ENCODE results near the gene SSBP4. TPM values are rescaled to one million over a fixed set of nuclear protein-coding genes. Genes with fewer than 3 reads are reported as not detected.

The SSBP4 gene
- total RNA-seq, 1 experiment from 2014 or later, result 46.2 TPM

DNA sequence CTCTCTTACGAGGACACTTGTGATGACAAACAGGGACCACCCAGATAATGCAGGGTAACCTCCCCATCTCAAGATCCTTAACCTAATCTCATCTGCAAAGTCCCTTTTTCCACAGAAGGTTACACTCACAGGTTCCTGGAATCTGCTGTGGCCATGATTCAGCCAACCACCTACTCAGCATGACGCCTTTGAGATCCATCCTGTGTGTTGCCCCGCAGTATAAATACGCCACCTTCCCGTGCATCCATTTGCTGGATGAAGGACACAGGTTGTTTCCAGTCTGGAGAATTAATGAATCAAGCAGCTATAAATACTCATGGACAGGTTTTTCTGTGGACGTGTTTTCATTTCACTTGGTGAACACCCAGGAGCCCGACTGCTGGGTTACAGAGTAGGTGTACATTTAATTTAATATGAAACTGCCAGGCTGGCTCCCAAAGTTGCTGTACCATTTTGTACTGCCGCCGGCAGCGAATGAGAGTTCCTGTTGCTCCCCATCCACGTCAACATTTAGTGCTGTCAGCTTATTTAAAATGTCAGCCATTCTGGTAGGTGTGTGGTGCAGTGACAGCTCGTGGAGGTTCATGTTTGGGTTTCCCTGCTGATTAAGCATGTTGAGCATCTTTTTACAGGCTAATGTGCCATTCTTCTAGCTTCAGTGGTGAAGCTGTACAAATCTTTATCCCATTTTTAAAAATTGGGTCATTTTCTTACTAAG, 62.5 kb downstream of the SSBP4 start:
- no peak overlapping the region for H3K27ac Mint-ChIP-seq (ENCODE audit: unreplicated experiment)
- BruUV-seq (replicated peaks), result no TSS peak

GRCh38 chr19:18483119-18483890, 64.1 kb downstream of the SSBP4 start:
- no peaks in the 10 kb centered on the region for H3K4me1 ChIP-seq

More for the DNA sequence above, 62.5 kb downstream of the SSBP4 start:
- Mint-ChIP-seq H3K36me3 (ENCODE audit: insufficient read depth, unreplicated experiment) (peaks cover 26% of the 10 kb centered on the region), H3K27me3 (ENCODE audit: insufficient read depth, unreplicated experiment) (no peaks in the 10 kb centered on the region), H3K9me3 (ENCODE audit: unreplicated experiment) (no peaks in the 10 kb centered on the region), H3K4me3 (ENCODE audit: unreplicated experiment) (no peak overlapping the region), H3K4me1 (ENCODE audit: low read depth, unreplicated experiment) (peaks cover 5% of the 10 kb centered on the region)
- TF ChIP-seq CTCF (IDR thresholded peaks at IDR 0.05; ENCODE audit: insufficient read depth in 1 of 2, low read depth in 1 of 2, low read length in 1 of 2, severe bottlenecking in 1 of 2, unreplicated experiment in 1 of 2), result no peak
- ChIA-PET POLR2A (no interaction called here), CTCF (interaction anchor here (0.6 to 1.5 kb wide), 2 partner anchors 57 to 108 kb away, joined by 5 to 7 read pairs; no protein-coding TSS in a partner anchor)
- H3K27me3 ChIP-seq (replicated peaks; ENCODE audit: control insufficient read depth, insufficient read depth, low read length), result no peaks in the 10 kb centered on the region
- DNase-seq, result no peak
- no peaks in the 10 kb centered on the region for H3K9me3 ChIP-seq
- intact Hi-C loops (cut with micrococcal nuclease; ENCODE audit: unreplicated experiment), result no loop called here
- H3K4me3 ChIP-seq (ENCODE audit: low read depth, low read length), result no peak overlapping the region
- no peaks in the 10 kb centered on the region for H3K4me1 ChIP-seq
- H3K36me3 ChIP-seq (ENCODE audit: control insufficient read depth, insufficient read depth, low read length), result no peaks in the 10 kb centered on the region

More at GRCh38 chr19:18483119-18483890, 64.1 kb downstream of the SSBP4 start:
- H3K27ac Mint-ChIP-seq (ENCODE audit: unreplicated experiment), result no peak overlapping the region
- no peaks in the 10 kb centered on the region for H3K4me1 Mint-ChIP-seq (ENCODE audit: low read depth, unreplicated experiment)
- H3K4me3 Mint-ChIP-seq (ENCODE audit: unreplicated experiment), result no peak overlapping the region
- Histone ChIP-seq H3K4me3 (ENCODE audit: low read depth, low read length) (no peak overlapping the region), H3K36me3 (ENCODE audit: control insufficient read depth, insufficient read depth, low read length) (no peaks in the 10 kb centered on the region), H3K27me3 (replicated peaks; ENCODE audit: control insufficient read depth, insufficient read depth, low read length) (no peaks in the 10 kb centered on the region), H3K9me3 (no peaks in the 10 kb centered on the region)
- ChIA-PET POLR2A (no interaction called here), CTCF (interaction anchor here (1.5 kb wide), 1 partner anchor 106 kb away, joined by 7 read pairs; no protein-coding TSS in a partner anchor)
- DNase-seq, result no peak
- intact Hi-C loops (cut with micrococcal nuclease; ENCODE audit: unreplicated experiment), result no loop called here
- TF ChIP-seq CTCF (IDR thresholded peaks at IDR 0.05; ENCODE audit: insufficient read depth in 1 of 2, low read depth in 1 of 2, low read length in 1 of 2, severe bottlenecking in 1 of 2, unreplicated experiment in 1 of 2), result no peak
- H3K36me3 Mint-ChIP-seq (ENCODE audit: insufficient read depth, unreplicated experiment), result peaks cover 31% of the 10 kb centered on the region
- BruUV-seq (replicated peaks), result no TSS peak
- H3K9me3 Mint-ChIP-seq (ENCODE audit: unreplicated experiment), result no peaks in the 10 kb centered on the region
- no peaks in the 10 kb centered on the region for H3K27me3 Mint-ChIP-seq (ENCODE audit: insufficient read depth, unreplicated experiment)

Small RNAs within 50 kb of the gene (microRNA-seq; reads per million reads assigned to microRNA genes)
- gene MIR3189, result 1.9 reads per million, percentile 5 among the genes with 10 or more reads in this experiment

Other genes with a start within 250 kb of the SSBP4 start
- gene IFI30, start 245.6 kb upstream of the SSBP4 start, total RNA-seq (2022), result 38.3 and 39.6 TPM in 2 replicates
- 14.1 and 16.6 TPM in 2 replicates for gene MPV17L2, start 226.2 kb upstream of the SSBP4 start, total RNA-seq (2022)
- 2.3 and 3.9 TPM in 2 replicates for gene RAB3A, start 215.4 kb upstream of the SSBP4 start, total RNA-seq (2022)
- gene PDE4C, start 193.0 kb upstream of the SSBP4 start, total RNA-seq (2022), result 0.36 and 0.46 TPM in 2 replicates
- gene IQCN, start 144.9 kb upstream of the SSBP4 start, total RNA-seq (2022), result 1.5 and 2.1 TPM in 2 replicates
- 75.5 and 78.8 TPM in 2 replicates for gene JUND, start 137.8 kb upstream of the SSBP4 start, total RNA-seq (2022)
- 184 and 186 TPM in 2 replicates for gene LSM4, start 96.3 kb upstream of the SSBP4 start, total RNA-seq (2022)
- gene PGPEP1, start 78.8 kb upstream of the SSBP4 start, total RNA-seq (2022), result 25.6 and 26.0 TPM in 2 replicates
- 55.3 and 56.1 TPM in 2 replicates for gene GDF15, start 33.2 kb upstream of the SSBP4 start, total RNA-seq (2022)
- not detected in 2 replicates for gene LRRC25, start 21.8 kb upstream of the SSBP4 start, total RNA-seq (2022)
- gene ISYNA1, start 18.7 kb downstream of the SSBP4 start, total RNA-seq (2022), result 65.3 and 67.3 TPM in 2 replicates
- gene ELL, start 102.7 kb downstream of the SSBP4 start, total RNA-seq (2022), result 11.2 and 12.1 TPM in 2 replicates
- 174 and 184 TPM in 2 replicates for gene FKBP8, start 124.2 kb downstream of the SSBP4 start, total RNA-seq (2022)
- 77.5 and 80.2 TPM in 2 replicates for gene KXD1, start 138.5 kb downstream of the SSBP4 start, total RNA-seq (2022)
- 1,276 and 1,389 TPM in 2 replicates for gene UBA52, start 152.5 kb downstream of the SSBP4 start, total RNA-seq (2022)
- 44.8 and 48.3 TPM in 2 replicates for gene REX1BD, start 169.4 kb downstream of the SSBP4 start, total RNA-seq (2022)
- gene CRLF1, start 187.4 kb downstream of the SSBP4 start, total RNA-seq (2022), result 0.61 and 2.6 TPM in 2 replicates
- gene TMEM59L, start 193.5 kb downstream of the SSBP4 start, total RNA-seq (2022), result 0.25 TPM in 1 of 2 replicates, not detected in the other
- 7.9 and 9.8 TPM in 2 replicates for gene KLHL26, start 217.6 kb downstream of the SSBP4 start, total RNA-seq (2022)

Data from Caco-2 (cell line).